NCI-H2107 (cell line): ENCODE results near the gene RDX.

Experiments used
- DNase-seq: peaks from one replicate; lab custom pipeline; 2025; lab: John Stamatoyannopoulos, UW

Gene RDX

GRCh38 chr11:110172468-110173065, 123.8 kb downstream of the RDX start:
- DNase-seq, result no peak

GRCh38 chr11:110169738-110170137, 126.7 kb downstream of the RDX start:
- DNase-seq, result no peak

DNA sequence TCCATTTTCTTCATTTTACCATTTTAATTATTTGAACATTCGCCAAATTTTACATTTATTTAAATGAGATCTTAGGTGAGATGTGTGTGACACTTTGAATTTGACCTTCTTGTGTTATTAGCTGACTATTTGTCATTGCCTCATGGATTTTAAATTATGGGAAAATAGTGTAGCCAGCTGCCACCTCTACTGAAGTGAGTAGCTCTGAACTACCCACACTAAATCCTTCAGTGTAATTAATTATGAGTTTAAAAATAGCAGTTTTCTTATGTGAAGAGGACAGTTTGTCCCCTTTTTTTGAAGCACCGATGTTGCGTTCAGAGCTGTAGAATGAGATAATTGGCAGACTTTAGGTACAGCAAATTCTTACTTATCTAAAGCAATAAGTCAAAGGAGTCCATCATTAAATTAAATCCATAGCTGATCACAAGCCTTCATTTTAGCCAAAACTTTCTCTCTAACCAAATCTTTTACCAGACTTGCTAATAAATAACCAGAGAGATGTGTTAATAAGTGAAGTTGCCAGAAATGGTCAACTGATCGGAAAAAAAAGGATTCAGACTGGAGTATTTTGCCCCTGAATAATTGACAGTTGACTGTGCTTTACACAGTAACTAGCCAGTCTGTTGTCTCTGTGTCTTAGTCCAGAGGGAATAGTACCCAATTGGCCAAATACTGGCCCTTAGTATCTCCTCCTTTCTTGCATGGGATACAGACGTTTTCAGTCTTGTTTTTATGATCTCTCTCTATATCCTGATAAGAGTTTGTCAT, 128.2 kb downstream of the RDX start:
- DNase-seq, result no peak

- no peak for DNase-seq
These were observed 131.1 kb downstream of the RDX start for GRCh38 chr11:110165039-110165925.

GRCh38 chr11:110162216-110162615, 134.2 kb downstream of the RDX start:
- no peak for DNase-seq

DNA sequence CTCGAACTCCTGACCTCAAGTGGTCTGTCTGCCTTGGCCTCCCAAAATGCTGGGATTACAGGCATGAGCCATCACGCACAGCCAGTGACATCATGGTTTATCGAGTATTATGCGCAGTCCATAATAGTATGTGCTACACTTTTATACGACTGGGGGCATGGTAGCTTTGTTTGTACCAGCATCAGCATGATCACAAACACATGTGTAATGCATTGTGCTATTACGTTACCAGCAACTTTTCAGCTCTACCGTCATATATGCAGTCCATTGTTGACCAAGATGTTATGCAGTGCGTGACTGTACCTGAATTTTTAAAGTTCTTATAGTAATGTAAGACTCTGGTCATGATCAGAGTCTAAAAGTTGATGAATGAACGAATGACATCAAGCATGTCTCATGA, 135.4 kb downstream of the RDX start:
- DNase-seq, result no peak

GRCh38 chr11:110160437-110160836, 136.0 kb downstream of the RDX start:
- no peak for DNase-seq

DNA sequence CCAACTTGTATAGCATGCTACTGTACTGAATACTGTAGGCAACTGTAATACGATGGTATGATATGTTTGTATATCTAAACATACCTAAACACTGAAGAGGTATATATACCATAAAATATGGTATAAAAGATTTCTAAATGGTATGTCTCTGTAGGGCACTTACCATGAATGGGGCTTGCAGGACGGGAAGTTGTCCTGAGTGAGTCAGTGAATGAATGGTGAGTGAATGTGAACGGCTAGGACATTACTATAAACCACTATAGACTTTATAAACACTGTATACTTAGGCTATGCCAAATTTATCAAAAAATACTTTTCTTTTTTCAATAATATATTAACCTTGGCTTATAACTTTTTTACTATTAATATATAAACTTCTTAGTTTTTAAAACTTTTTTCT, 136.4 kb downstream of the RDX start:
- DNase-seq, result no peak

DNA sequence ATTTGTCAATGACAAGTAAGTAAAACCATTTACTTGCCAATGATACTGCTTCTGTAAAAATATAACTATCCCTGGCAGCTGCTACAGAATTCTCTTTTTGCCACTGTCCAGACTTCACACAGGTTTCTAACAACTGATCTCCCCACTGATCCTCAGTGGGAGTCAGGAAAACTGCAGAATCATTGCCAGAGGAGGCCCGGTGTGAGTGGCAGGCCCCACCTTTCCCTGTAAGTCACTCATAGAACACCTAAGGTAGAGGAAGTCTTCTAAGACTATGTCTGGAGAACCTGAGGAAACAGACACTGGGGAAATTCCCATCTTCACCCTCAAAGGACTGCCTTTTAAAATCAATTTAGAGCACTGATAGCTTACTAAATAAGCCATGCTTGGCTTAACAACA, 136.9 kb downstream of the RDX start:
- no peak for DNase-seq

DNA sequence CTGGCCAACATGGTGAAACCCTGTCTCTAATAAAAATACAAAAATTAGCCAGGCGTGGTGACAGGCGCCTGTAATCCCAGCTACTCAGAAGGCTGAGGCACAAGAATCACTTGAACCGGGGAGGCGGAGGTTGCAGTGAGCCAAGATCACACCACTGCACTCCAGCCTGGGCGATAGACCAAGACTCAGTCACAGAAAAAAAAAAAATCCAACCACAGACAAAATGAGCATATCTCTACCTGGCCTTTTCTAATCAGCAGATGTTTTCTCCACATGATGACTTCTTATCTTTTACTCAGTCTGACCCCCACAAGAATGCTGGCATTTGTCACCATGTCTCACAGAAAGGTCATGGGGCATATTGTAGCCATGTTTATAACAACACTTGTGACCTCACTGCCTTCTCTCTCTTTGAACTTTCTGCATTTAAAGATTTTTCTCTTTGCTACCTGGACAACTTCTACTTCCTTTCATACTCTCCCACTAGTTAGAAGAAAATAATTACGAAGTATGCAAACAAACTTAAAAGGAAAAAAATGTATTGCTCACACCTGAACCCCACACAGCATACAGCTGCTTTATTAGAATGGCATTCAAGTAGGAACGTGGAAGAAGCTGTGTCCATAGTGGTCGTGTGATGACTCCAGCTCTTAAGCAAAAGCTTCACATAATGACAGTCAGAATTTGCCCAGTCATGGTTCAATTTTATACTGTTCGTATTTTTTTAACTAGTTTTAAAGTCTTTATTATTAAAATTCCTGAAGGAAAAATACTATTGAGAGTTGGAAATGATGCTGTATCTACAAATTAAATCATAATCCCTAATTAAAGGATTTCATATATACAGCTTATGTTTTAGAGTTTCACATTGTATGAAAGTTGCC, 137.9 kb downstream of the RDX start:
- DNase-seq, result no peak

GRCh38 chr11:110156503-110156902, 139.9 kb downstream of the RDX start:
- no peak for DNase-seq

- no peak for DNase-seq
These were observed 142.9 kb downstream of the RDX start for GRCh38 chr11:110153474-110153873.

- DNase-seq, result no peak
These were observed 144.2 kb downstream of the RDX start for GRCh38 chr11:110152199-110152598.

- no peak for DNase-seq
These were observed 147.4 kb downstream of the RDX start for GRCh38 chr11:110148775-110149744.

DNA sequence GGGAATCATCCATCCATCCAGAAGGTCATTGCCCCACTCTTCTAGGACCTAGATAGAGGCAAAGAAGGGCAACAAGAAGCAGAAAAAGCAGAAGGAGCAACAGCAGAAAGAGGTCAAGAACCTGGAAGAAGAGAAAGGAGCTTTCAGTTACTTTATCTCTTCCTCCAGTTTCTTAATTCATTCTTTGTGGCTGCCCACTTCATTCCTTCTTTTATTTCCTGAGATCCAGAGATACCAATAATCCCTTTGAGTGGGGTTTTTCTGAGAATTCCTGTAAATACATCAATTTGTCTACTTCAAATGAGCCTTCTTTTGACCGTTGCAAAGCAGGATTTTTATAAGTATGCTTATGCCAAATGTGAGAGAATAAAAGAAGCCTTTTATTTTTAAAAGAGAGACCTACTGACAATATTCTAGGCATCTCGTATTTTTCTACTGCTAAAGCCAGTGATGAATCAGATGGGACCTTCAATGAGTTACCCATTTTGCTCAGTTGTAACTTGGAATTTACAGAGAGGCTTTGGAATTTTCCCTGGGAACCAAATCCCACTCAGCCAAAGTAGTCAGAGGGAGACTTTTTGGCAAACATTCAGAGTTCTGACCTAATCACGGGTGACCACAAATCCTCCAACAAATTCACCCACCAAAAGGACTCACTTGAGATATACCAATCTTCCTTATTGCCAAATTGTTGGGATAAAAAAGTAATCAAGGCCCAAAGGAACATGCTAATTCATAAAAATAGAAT, 148.3 kb downstream of the RDX start:
- DNase-seq, result no peak

GRCh38 chr11:110141812-110142211, 154.6 kb downstream of the RDX start:
- no peak for DNase-seq

DNA sequence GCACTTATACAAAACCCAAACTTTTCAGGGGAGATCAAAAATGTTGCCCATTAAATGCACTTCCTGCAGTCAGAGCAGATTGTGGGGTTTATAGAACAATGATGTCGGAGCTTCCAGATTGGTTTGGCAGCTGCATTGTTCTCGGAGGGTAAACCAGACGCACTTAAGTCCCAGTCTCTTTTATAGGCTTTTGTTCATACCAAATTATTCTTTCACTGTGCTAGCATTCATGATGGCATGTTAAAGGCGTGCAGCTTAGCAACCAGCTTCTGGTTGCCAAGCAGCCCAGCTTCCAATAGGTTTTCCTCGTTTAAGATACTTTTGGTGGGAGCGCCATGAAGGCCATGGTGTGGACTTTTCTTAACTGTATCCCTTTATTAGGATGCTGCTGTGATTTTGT, 162.3 kb downstream of the RDX start:
- DNase-seq, result peak; percentile 62

- no peak for DNase-seq
These were observed 163.3 kb downstream of the RDX start for GRCh38 chr11:110133160-110133559.

GRCh38 chr11:110131386-110132123, 164.9 kb downstream of the RDX start:
- DNase-seq, result no peak
